Measurements from ENCODE around the gene MYO15A.
A peak's percentile ranks its signal among the peaks of the same experiment; 100 is the strongest.
"Not testable (repeated sequence)": the region's sequence is repeated elsewhere in the genome, so short reads cannot be mapped to it uniquely, and the experiment has no call there.

Gene MYO15A

GRCh38 chr17:18201108-18201507 lies 92.6 kb downstream of the MYO15A start:
- DNase-seq (ENCODE audit: extremely low spot score, insufficient read length, low read depth), result no peak
- no peak for FAIRE-seq

- DNase-seq (ENCODE audit: extremely low spot score, insufficient read length, low read depth) (no peak), FAIRE-seq (no peak)
Observed at GRCh38 chr17:18203308-18203707, 94.8 kb downstream of the MYO15A start.

DNA sequence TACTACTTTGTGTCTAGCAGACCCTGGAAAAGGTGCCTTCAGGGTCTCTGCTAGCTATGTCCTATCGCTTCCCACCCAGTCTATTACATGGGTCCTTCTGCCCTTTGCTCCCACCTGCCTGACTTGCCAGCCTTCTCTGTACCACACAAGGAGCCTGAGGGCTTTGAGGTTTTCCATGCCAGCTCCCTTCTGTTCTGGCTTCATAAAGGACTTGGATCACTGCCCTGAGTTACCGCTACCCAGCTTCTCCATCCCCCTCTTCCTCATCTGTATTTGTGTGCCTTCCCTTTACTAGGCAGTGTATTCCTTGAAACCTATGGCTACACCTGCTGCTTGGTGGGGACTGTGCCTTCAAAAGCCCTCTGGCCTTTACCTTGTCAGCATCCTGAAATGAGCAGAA lies 97.3 kb downstream of the MYO15A start:
- FAIRE-seq, result no peak
- DNase-seq (ENCODE audit: extremely low spot score, insufficient read length, low read depth), result no peak

DNA sequence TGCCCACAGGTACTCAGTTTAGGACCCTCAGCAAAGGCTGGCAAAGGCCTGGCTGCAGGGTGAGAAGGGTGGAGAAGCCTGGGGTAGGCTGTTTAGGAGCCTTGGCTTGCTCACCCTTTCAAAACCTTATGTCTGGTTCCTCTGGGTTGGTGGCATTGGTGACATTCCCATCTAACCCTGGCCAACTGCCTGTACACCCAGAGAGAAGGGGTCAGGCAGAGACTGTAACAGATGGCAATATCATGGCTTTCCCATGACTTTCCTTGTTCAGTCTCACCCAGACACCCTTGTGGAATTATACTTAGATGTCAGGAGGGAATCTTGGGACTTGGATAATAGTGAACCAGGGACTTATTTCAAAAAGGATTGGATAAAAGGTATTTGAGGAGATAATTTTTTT lies 98.4 kb downstream of the MYO15A start:
- DNase-seq (ENCODE audit: extremely low spot score, insufficient read length, low read depth) (no peak), FAIRE-seq (no peak)

DNA sequence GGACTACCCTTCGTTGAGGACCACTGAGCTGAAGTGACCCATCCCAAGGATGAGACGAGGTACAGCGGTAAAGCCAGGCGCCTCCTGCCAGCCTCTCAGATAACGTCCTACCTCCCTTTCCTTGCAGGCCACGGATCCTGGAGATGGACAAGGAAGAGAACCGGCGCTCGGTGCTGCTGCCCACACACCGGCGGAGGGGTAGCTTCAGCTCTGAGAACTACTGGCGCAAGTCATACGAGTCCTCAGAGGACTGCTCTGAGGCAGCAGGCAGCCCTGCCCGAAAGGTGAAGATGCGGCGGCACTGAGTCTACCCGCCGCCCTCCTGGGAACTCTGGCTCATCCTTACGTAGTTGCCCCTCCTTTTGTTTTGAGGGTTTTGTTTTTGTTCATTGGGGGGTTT lies 99.5 kb downstream of the MYO15A start:
- no peak for FAIRE-seq
- DNase-seq (ENCODE audit: extremely low spot score, insufficient read length, low read depth), result no peak

- no peak for FAIRE-seq
- no peak for DNase-seq (ENCODE audit: extremely low spot score, insufficient read length, low read depth)
Observed at GRCh38 chr17:18213666-18214270, 105.2 kb downstream of the MYO15A start.

DNA sequence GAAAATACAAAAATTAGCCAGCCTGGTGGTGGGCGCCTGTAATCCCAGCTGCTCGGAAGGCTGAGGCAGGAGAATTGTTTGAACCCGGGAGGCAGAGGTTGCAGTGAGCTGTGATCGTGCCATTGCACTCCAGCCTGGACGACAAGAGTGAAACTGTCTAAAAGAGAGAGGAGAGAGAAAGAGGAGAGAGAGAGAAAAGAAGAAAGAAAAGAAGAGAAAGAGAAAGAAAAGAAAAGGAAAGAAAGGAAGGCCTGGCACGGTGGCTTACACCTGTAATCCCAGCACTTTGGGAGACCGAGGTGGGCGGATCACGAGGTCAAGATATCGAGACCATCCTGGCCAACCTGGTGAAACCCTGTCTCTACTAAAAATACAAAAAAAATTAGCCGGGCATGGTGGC lies 108.3 kb downstream of the MYO15A start:
- not testable (repeated sequence) for DNase-seq (ENCODE audit: extremely low spot score, insufficient read length, low read depth)

DNA sequence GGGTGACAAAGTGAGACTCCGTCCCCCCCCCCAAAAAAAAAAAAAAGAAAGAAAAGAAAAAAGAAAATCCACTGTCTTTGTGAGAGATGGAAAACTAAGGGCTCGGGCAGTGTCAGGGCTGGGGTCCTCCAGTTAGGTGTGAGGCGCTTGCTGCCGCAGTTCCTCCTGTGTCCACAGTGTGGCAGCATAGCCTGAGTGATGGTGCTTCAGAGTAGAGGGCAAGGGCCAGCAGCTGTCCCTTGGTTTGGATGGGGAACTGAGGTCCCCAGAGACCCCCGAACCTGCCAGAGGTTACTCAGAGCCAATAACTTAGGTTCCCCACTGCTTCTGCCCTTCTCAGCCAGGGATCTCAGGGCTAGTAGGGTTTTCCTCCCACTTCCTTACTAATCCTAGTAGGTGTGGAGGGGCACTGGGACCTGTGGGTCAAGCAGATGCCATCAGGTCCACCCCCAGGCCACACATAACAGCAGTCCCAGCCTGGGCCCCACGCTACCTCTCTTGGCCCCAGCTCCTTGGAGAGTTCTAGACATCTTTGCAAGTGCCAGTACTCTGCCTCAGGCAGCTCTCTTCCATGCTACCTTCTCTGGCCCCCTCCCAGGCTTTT lies 109.0 kb downstream of the MYO15A start:
- FAIRE-seq, result peak; percentile 86
- DNase-seq (ENCODE audit: extremely low spot score, insufficient read length, low read depth), result peak; percentile 75

More for the DNA sequence above, 108.3 kb downstream of the MYO15A start:
- not testable (repeated sequence) for FAIRE-seq

GRCh38 chr17:18218756-18219415 lies 110.3 kb downstream of the MYO15A start:
- DNase-seq (ENCODE audit: extremely low spot score, insufficient read length, low read depth) (no peak), FAIRE-seq (no peak)

DNA sequence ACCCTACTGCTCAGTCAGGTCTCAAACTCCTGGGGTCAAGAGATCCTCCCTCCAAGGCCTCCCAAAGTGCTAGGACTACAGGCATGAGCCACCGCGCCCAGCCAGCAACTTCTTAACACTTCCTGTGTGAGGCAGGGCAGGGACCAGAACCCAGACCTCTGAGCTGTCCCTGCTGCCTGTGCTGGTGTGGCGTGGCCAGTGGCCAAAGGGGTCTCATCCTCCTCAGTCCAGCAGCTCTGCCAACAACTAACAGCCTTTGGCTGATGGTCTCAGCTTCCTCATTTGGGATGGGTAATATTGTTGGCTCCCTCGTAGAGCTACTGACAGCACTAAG lies 115.5 kb downstream of the MYO15A start:
- no peak for DNase-seq (ENCODE audit: extremely low spot score, insufficient read length, low read depth)
- FAIRE-seq, result no peak

GRCh38 chr17:18224387-18225120 lies 116.0 kb downstream of the MYO15A start:
- no peak for FAIRE-seq

GRCh38 chr17:18225121-18225641 lies 116.6 kb downstream of the MYO15A start, which contains the start of gene LLGL1:
Gene LLGL1 (plus strand): TSS chr17:18225635. CDS start chr17:18225683, 48 bp downstream.
- peak; percentile 99 for DNase-seq (ENCODE audit: extremely low spot score, insufficient read length, low read depth)
- FAIRE-seq, result peak; percentile 81

More at GRCh38 chr17:18224387-18225120, 116.0 kb downstream of the MYO15A start:
- DNase-seq (ENCODE audit: extremely low spot score, insufficient read length, low read depth), result no peak

GRCh38 chr17:18225642-18226283 lies 117.2 kb downstream of the MYO15A start:
- DNase-seq (ENCODE audit: extremely low spot score, insufficient read length, low read depth) (no peak), FAIRE-seq (no peak)

DNA sequence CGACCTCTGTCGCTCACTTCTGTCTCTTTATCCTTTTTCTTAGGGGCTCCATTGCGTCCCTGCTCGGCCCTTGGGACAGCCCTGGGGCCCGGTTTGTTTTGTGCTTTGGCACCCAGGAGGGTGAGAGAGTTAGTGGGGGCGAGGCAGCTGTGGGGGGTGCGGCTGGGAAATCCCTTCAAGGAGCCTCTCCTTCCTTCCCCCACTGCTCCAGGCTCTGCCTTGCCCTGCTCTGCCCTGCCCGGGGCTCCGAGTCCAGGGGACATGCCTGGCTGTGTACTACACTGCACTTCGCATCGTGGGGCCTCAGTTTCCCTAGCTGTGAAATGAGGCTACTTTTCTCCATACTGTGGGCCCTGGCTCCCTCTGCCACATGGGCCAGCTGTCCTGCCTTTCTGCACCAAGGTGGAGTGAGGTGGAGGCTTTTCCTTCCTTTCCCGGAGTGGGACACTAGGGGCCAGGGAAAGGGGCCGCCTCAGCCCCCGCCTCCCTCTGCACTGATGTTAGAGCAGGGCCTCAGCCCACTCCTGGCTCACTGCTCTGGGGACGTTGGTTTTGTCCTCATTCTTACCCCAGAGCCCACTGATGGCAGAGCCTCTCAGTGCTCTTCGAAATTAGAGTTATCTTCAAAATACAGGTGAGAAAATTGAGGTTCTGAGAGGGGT lies 117.9 kb downstream of the MYO15A start:
- DNase-seq (ENCODE audit: extremely low spot score, insufficient read length, low read depth) (no peak), FAIRE-seq (no peak)

- no peak for FAIRE-seq
- DNase-seq (ENCODE audit: extremely low spot score, insufficient read length, low read depth), result no peak
Observed at GRCh38 chr17:18227635-18228034, 119.1 kb downstream of the MYO15A start.

DNA sequence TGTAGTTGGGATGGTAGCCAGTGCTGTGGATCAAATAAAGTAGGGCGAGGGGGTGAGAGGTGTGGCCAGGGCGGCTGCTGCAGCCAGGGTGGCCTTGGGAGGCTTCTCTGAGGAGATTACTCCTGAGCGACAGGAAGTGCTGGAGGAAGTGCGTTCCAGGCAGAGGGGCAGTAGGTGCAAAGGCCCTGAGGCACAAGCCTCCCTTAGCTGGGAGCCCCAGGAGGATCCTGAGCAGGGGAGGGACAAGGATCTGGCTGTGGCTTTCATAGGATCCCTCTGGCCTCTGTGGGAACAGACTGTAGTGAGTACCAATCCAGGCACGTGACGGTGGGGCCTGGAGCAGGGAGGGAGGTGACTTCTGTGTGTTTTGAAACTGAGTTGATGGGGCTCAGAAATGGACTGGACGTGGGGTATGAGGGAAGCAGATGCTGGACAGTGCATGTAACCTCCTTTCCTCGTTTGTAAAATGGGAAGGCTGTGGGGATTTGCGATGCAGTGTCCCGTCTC lies 119.7 kb downstream of the MYO15A start:
- no peak for DNase-seq (ENCODE audit: extremely low spot score, insufficient read length, low read depth)
- FAIRE-seq, result no peak

- DNase-seq (ENCODE audit: extremely low spot score, insufficient read length, low read depth), result no peak
- FAIRE-seq, result no peak
Observed at GRCh38 chr17:18229254-18229653, 120.7 kb downstream of the MYO15A start.

Data from GM18507 (cell line).